Keratinocyte (primary cell): ENCODE measurements around the gene SPECC1L. TPM values are rescaled to one million over a fixed set of nuclear protein-coding genes. Genes with fewer than 3 reads are reported as not detected.

Experiments used
- DNase-seq: peaks from one replicate; pipeline ENCODE4 v3.0.0-alpha.2; 2011; ENCODE audit warnings: low read depth, missing footprints, low spot score
- FAIRE-seq: peaks from 2 replicates; lab custom pipeline; 2011; peaks lifted over from hg19 to GRCh38; lab: Jason Lieb, UNC
- H2AFZ ChIP-seq: 2 replicates; pipeline ENCODE4 v1.6.0; 2012; ENCODE audit warnings: low read length, control low read depth, inconsistent platforms; ENCODE audit not compliant: control insufficient read depth
- H3K27ac ChIP-seq: 2 replicates; pipeline ENCODE4 v1.5.1; 2011; ENCODE audit warnings: low read length; ENCODE audit not compliant: control insufficient read depth, insufficient read depth
- H3K27me3 ChIP-seq: 3 replicates; pipeline ENCODE4 v1.6.0; 2011; ENCODE audit warnings: low read length; ENCODE audit not compliant: control insufficient read depth, insufficient read depth; ENCODE audit errors: extremely low read depth
- H3K36me3 ChIP-seq, 2 experiments: 2 replicates in 1 of 2; 3 replicates in 1 of 2; pipeline ENCODE4 v1.5.1; 2011; ENCODE audit warnings: low read length in 2 of 2, mild to moderate bottlenecking in 1 of 2; ENCODE audit not compliant: control insufficient read depth in 2 of 2, insufficient read depth in 2 of 2; ENCODE audit errors: extremely low read depth in 1 of 2
- H3K4me1 ChIP-seq: 3 replicates; pipeline ENCODE4 v1.5.1; 2011; ENCODE audit warnings: low read length; ENCODE audit not compliant: control insufficient read depth, insufficient read depth; ENCODE audit errors: extremely low read depth
- H3K4me2 ChIP-seq: 3 replicates; pipeline ENCODE4 v1.6.0; 2011; ENCODE audit warnings: low read depth, low read length; ENCODE audit not compliant: control insufficient read depth, insufficient read depth; ENCODE audit errors: extremely low read depth
- H3K4me3 ChIP-seq, 3 experiments: fragments of 200-600 bp in 1 of 3; sonication (generic) in 1 of 3; 2 replicates in 2 of 3; 3 replicates in 1 of 3; pipeline ENCODE4 v1.5.1; 2011 to 2016; ENCODE audit warnings: low read length in 3 of 3, mild to moderate bottlenecking in 3 of 3, control low read depth in 2 of 3, inconsistent platforms in 1 of 3, low read depth in 1 of 3, mixed read lengths in 1 of 3, mixed run types in 1 of 3, moderate library complexity in 1 of 3; ENCODE audit not compliant: control insufficient read depth in 2 of 3, insufficient read depth in 2 of 3; ENCODE audit errors: extremely low read depth in 1 of 3
- H3K79me2 ChIP-seq: 2 replicates; pipeline ENCODE4 v1.6.0; 2012; ENCODE audit warnings: low read length; ENCODE audit not compliant: control insufficient read depth, insufficient read depth
- H3K9ac ChIP-seq: 3 replicates; pipeline ENCODE4 v1.6.0; 2011; ENCODE audit warnings: low read length; ENCODE audit not compliant: control insufficient read depth, insufficient read depth; ENCODE audit errors: extremely low read depth
- H3K9me1 ChIP-seq: 3 replicates; pipeline ENCODE4 v1.6.0; 2011; ENCODE audit warnings: low read length; ENCODE audit not compliant: control insufficient read depth, insufficient read depth; ENCODE audit errors: extremely low read depth
- H3K9me3 ChIP-seq: 2 replicates; pipeline ENCODE4 v1.5.1; 2012; ENCODE audit warnings: low read depth, low read length; ENCODE audit not compliant: control insufficient read depth
- H4K20me1 ChIP-seq: 3 replicates; pipeline ENCODE4 v1.6.0; 2011; ENCODE audit warnings: low read length; ENCODE audit not compliant: control insufficient read depth, insufficient read depth; ENCODE audit errors: extremely low read depth
- CTCF ChIP-seq, 3 experiments: IDR thresholded peaks in 1 of 3; conservative IDR thresholded peaks in 1 of 3; optimal IDR thresholded peaks in 1 of 3; 2 replicates in 2 of 3; 3 replicates in 1 of 3; pipeline versions ENCODE3 to v1.5.1; 2011; ENCODE audit warnings: low read length in 3 of 3, mild to moderate bottlenecking in 3 of 3, moderate library complexity in 2 of 3, control low read depth in 1 of 3, inconsistent platforms in 1 of 3; ENCODE audit not compliant: insufficient read depth in 2 of 3; ENCODE audit errors: extremely low read depth in 1 of 3
- EZH2 ChIP-seq: IDR thresholded peaks from one replicate; pipeline ENCODE4 v1.6.1; 2012; ENCODE audit warnings: inconsistent platforms, mild to moderate bottlenecking, low read length, moderate library complexity
- dilution Hi-C: fragments of 300-500 bp; cut with MboI; formaldehyde crosslinking; loops from one replicate; pipeline ENCODE4 v1.7.0; 2020; ENCODE audit warnings: low sequenced_read_pairs; ENCODE audit not compliant: extremely low pct_ligation_motif_present
- polyA plus RNA-seq, 5 experiments: library from polyadenylated mRNA; depleted of rRNA in 3 of 5; stranded (reverse) in 3 of 5; stranded (forward) in 1 of 5; unstranded in 1 of 5; fragments of >200 nt; gene quantifications; 1 replicate in 1 of 5; 2 replicates in 3 of 5; 3 replicates in 1 of 5; pipeline versions ENCODE4 v1.2.1 to v1.2.3, GENCODE V29; 2011 to 2012; ENCODE audit warnings: missing spikeins in 2 of 5, low read depth in 1 of 5, low replicate concordance in 1 of 5

The SPECC1L gene
- polyA plus RNA-seq, 1 donor (not counting 4 experiments of a cell fraction or from before 2014, with no cell fraction given): 19.3 TPM

GRCh38 chr22:24416611-24417010, 146.0 kb downstream of the SPECC1L start:
- Histone ChIP-seq H3K79me2 (no peaks in the 10 kb centered on the region), H3K4me3 (no peak overlapping the region), H3K9ac (no peak overlapping the region), H3K9me3 (no peaks in the 10 kb centered on the region), H3K4me1 (peaks cover 15% of the 10 kb centered on the region), H2AFZ (no peak overlapping the region), H3K36me3 (peaks cover 0 to 8% of the 10 kb centered on the region in 2 experiments), H3K27me3 (no peaks in the 10 kb centered on the region), H3K4me2 (no peak overlapping the region), H3K27ac (no peak overlapping the region), H3K9me1 (no peaks in the 10 kb centered on the region), H4K20me1 (no peaks in the 10 kb centered on the region)
- dilution Hi-C loops: no loop called here
- no peak for TF ChIP-seq CTCF (optimal IDR thresholded peaks at IDR 0.05 in 1 of 3, IDR thresholded peaks at IDR 0.05 in 1 of 3, conservative IDR thresholded peaks at IDR 0.05 in 1 of 3; ENCODE audit: extremely low read depth in 1 of 3, insufficient read depth in 2 of 3, low read length in 3 of 3)
- TF ChIP-seq EZH2: no peak
- FAIRE-seq (no peak), DNase-seq (no peak)

DNA sequence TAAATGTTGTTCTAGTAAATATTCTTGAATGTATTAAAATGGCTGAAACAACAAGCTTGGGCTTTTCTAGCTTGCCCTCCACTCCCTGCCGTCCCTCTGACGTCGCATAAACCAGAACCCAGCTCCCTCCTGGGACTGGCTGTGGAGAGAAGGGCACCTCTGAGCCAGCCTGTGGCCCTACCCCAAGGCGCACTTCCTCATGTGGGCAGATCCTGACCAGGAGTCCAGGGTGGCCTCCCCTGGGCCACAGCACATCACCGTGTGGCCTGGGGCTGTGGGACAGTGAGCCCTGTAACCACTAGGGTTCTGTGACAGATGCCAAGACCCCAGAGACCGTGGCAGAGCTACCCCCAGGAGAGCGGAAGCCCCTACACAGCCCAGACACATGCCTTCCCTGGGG, 146.6 kb downstream of the SPECC1L start:
- H3K4me2 ChIP-seq: no peak overlapping the region
- H3K9ac ChIP-seq: no peak overlapping the region
- no peaks in the 10 kb centered on the region for H3K27me3 ChIP-seq
- TF ChIP-seq EZH2 (no peak), CTCF (optimal IDR thresholded peaks at IDR 0.05 in 1 of 3, IDR thresholded peaks at IDR 0.05 in 1 of 3, conservative IDR thresholded peaks at IDR 0.05 in 1 of 3; ENCODE audit: extremely low read depth in 1 of 3, insufficient read depth in 2 of 3, low read length in 3 of 3) (no peak)
- no peak for DNase-seq
- dilution Hi-C loops: no loop called here
- FAIRE-seq: no peak
- H2AFZ ChIP-seq: no peak overlapping the region
- H3K79me2 ChIP-seq: no peaks in the 10 kb centered on the region
- no peak overlapping the region for H3K27ac ChIP-seq
- H3K4me3 ChIP-seq: no peak overlapping the region
- H3K9me1 ChIP-seq: no peaks in the 10 kb centered on the region
- H3K4me1 ChIP-seq: peaks cover 15% of the 10 kb centered on the region
- no peaks in the 10 kb centered on the region for H4K20me1 ChIP-seq
- H3K9me3 ChIP-seq: no peaks in the 10 kb centered on the region
- peaks cover 0 to 6% of the 10 kb centered on the region in 2 experiments for H3K36me3 ChIP-seq
